Osteocyte (in vitro differentiated cells): ENCODE data around the gene AFF3. TPM values are rescaled to one million over a fixed set of nuclear protein-coding genes. Genes with fewer than 3 reads are reported as not detected.

Experiments used
- DNase-seq: peaks from one replicate; pipeline ENCODE4 v3.0.0; 2021; ENCODE audit warnings: mixed read lengths; ENCODE audit not compliant: unreplicated experiment; ENCODE audit errors: extremely low spot score
- H3K27ac Mint-ChIP-seq: one replicate; pipeline ENCODE4 v1.8.0; 2021; ENCODE audit warnings: mild to moderate bottlenecking, mixed read lengths; ENCODE audit not compliant: unreplicated experiment
- H3K27me3 Mint-ChIP-seq: one replicate; pipeline ENCODE4 v1.8.0; 2021; ENCODE audit warnings: mixed read lengths; ENCODE audit not compliant: unreplicated experiment
- H3K36me3 Mint-ChIP-seq: one replicate; pipeline ENCODE4 v1.8.0; 2021; ENCODE audit warnings: mixed read lengths; ENCODE audit not compliant: unreplicated experiment
- H3K4me1 Mint-ChIP-seq: one replicate; pipeline ENCODE4 v1.8.0; 2021; ENCODE audit warnings: mixed read lengths; ENCODE audit not compliant: unreplicated experiment
- H3K4me3 Mint-ChIP-seq: one replicate; pipeline ENCODE4 v1.8.0; 2021; ENCODE audit warnings: mild to moderate bottlenecking, moderate library complexity, mixed read lengths; ENCODE audit not compliant: unreplicated experiment
- H3K9me3 Mint-ChIP-seq: one replicate; pipeline ENCODE4 v1.8.0; 2021; ENCODE audit warnings: mixed read lengths; ENCODE audit not compliant: unreplicated experiment
- CTCF ChIP-seq: fragments of 200-600 bp; sonication (generic); IDR thresholded peaks from 2 replicates; pipeline ENCODE4 v1.5.0; 2021; ENCODE audit warnings: antibody characterized with exemption, mild to moderate bottlenecking, moderate library complexity
- total RNA-seq: library from RNA; stranded (reverse); gene quantifications from 2 replicates; pipeline ENCODE4 v1.2.1, GENCODE V29; 2021

AFF3 gene
- total RNA-seq, 1 donor from 2014 or later = 248 TPM

- Mint-ChIP-seq H3K27me3 (no peaks in the 10 kb centered on the region), H3K27ac (peak overlapping the region; percentile 19), H3K36me3 (peaks cover 60% of the 10 kb centered on the region), H3K4me3 (no peak overlapping the region), H3K4me1 (peaks cover 65% of the 10 kb centered on the region), H3K9me3 (no peaks in the 10 kb centered on the region)
- no peak for DNase-seq
- no peak for TF ChIP-seq CTCF
Measured at GRCh38 chr2:100071335-100072043, 70.9 kb downstream of the AFF3 start.

- Mint-ChIP-seq H3K4me3 (no peak overlapping the region), H3K4me1 (peaks cover 74% of the 10 kb centered on the region), H3K27ac (peak overlapping the region; percentile 62), H3K36me3 (peaks cover 51% of the 10 kb centered on the region), H3K9me3 (no peaks in the 10 kb centered on the region), H3K27me3 (no peaks in the 10 kb centered on the region)
- DNase-seq = no peak
- no peak for TF ChIP-seq CTCF
Measured at GRCh38 chr2:100070078-100070477, 72.3 kb downstream of the AFF3 start.

- TF ChIP-seq CTCF = no peak
- peaks cover 3% of the 10 kb centered on the region for H3K9me3 Mint-ChIP-seq
- H3K4me3 Mint-ChIP-seq = no peak overlapping the region
- DNase-seq = no peak
- H3K4me1 Mint-ChIP-seq = peaks cover 80% of the 10 kb centered on the region
- no peaks in the 10 kb centered on the region for H3K27me3 Mint-ChIP-seq
- peaks cover 49% of the 10 kb centered on the region for H3K36me3 Mint-ChIP-seq
- peak overlapping the region; percentile 72 for H3K27ac Mint-ChIP-seq
Measured at GRCh38 chr2:100068395-100068794, 74.0 kb downstream of the AFF3 start.

- Mint-ChIP-seq H3K4me1 (peaks cover 74% of the 10 kb centered on the region), H3K9me3 (peaks cover 5% of the 10 kb centered on the region), H3K27me3 (no peaks in the 10 kb centered on the region), H3K4me3 (no peak overlapping the region), H3K36me3 (peaks cover 49% of the 10 kb centered on the region), H3K27ac (peak overlapping the region; percentile 72)
- no peak for TF ChIP-seq CTCF
- DNase-seq = no peak
Measured at GRCh38 chr2:100067784-100068183, 74.6 kb downstream of the AFF3 start.

GRCh38 chr2:100066856-100067255 is 75.5 kb downstream of the AFF3 start:
- no peak for TF ChIP-seq CTCF
- peaks cover 72% of the 10 kb centered on the region for H3K4me1 Mint-ChIP-seq
- H3K4me3 Mint-ChIP-seq = no peak overlapping the region
- H3K27ac Mint-ChIP-seq = no peak overlapping the region
- H3K36me3 Mint-ChIP-seq = peaks cover 52% of the 10 kb centered on the region
- no peaks in the 10 kb centered on the region for H3K27me3 Mint-ChIP-seq
- H3K9me3 Mint-ChIP-seq = peaks cover 5% of the 10 kb centered on the region
- DNase-seq = no peak
